HG03064 (cell line): Measurements from ENCODE around the gene HAT1.

ENCODE experiments used
- ATAC-seq: cut with Tn5 transposase; IDR thresholded peaks from one replicate; pipeline ENCODE4 v1.9.1; 2021; ENCODE audit warnings: low read depth; ENCODE audit not compliant: unreplicated experiment

Gene HAT1

DNA sequence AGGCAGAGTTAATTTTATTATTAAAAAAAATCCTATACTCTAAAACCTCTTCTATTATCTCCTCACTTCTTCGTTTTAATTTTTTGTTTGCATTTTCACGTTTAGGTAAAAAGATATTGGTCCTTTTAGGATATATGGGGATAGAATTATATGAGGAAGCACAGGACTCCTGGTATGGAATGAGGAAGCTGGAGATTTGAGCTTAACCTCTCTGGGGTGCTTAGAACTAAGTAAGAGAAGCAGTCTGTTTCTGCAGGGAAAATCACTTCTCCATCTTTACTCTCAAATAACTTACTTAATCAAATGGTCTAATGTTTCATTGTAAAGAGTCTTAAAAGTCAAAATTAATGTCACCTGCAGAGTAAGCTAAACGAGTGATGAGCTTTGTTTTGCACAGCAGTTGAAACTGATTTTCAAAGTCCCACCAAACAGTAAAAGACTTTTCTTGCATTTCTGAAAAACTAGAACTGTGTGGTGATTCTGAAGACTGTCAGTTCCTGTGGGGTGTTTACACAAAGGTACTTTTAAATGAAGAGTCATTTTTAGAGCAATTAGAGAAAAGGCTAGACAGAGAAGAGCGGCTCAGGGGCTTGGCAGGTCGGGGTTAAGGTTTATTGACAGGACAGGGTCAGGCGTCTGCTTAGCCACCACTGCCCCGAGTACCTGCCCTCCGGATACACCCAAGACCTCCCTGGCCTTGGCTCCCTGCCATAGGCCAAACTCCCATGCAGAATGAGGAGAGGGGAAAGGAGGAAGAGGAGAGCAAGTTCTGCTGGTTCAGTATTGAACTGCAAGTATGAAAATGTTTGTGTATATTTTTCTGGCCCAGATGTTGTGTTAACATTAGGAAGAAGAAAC is 99.0 kb downstream of the HAT1 start:
- no peak for ATAC-seq

DNA sequence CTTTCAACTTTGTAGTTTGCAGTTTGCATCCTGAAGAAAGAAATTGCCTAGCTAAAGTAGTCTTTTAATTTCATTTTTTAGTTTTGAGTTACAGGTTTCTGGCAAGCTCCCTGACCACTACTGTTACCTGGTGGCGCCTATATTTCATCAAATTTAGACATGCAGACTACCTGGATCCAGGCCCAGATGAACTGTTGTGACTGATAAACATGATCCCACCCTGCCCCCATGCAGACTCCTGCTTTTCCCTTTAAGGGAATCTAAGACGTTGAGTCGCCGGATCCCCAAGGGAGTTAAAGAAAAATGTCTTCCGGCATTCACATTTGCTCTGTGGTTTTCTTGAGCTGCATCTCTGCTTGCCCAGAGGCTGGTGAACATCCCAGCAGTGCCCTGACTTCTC is 99.7 kb downstream of the HAT1 start:
- no peak for ATAC-seq

DNA sequence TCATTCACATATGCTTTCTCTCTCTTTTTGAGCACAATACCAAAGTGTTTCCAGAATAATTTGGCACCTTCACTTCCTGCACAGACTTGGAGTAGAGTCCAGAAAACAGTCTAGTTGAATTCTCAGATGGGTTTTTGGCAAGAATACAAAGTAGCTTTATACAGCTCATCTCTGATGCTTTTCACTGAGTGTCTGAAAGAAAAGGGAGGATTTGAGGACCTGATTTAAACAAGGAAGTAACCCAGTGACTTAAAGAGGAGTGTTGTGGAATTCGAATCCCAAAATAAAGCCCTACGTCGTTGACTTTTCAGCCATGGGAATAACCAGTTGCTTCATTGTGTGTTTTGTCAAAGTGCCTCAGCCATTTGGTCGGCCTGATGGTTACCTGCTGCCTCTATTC is 109.3 kb downstream of the HAT1 start:
- ATAC-seq = no peak
